Endothelial cell of umbilical vein (primary cell): ENCODE data around the gene NDUFAF2.

Experiments
- EZH2 ChIP-seq: IDR thresholded peaks from 2 replicates; pipeline ENCODE4 v1.6.1; 2012; ENCODE audit warnings: borderline replicate concordance, low read depth, mild to moderate bottlenecking, moderate library complexity, low read length, inconsistent platforms; ENCODE audit not compliant: severe bottlenecking
- FOS ChIP-seq: IDR thresholded peaks from 2 replicates; pipeline ENCODE4 v1.6.1; 2011; ENCODE audit warnings: mild to moderate bottlenecking, low read length, moderate library complexity, borderline replicate concordance; ENCODE audit not compliant: insufficient read depth
- MYC ChIP-seq: IDR thresholded peaks from one replicate; pipeline ENCODE4 v1.6.1; 2011; ENCODE audit warnings: mild to moderate bottlenecking, low read depth, low read length
- POLR2A ChIP-seq: IDR thresholded peaks from 2 replicates; pipeline ENCODE4 v1.6.1; 2012; ENCODE audit warnings: low read depth, mild to moderate bottlenecking, control low read depth, low read length
- POLR2AphosphoS5 ChIP-seq: IDR thresholded peaks from 2 replicates; pipeline ENCODE4 v1.6.1; 2012; ENCODE audit warnings: low read depth, mild to moderate bottlenecking, control low read depth, low read length, moderate library complexity; ENCODE audit not compliant: insufficient read depth
- TF ChIP-seq, protein P1 (sequence below), 2 donors: IDR thresholded peaks; 1 replicate in 1 of 2; 2 replicates in 1 of 2; pipeline ENCODE4 v1.5.1; 2011; ENCODE audit warnings: low read length in 2 of 2, mild to moderate bottlenecking in 2 of 2, moderate library complexity in 2 of 2, control low read depth in 1 of 2, inconsistent platforms in 1 of 2, low read depth in 1 of 2; ENCODE audit not compliant: insufficient read depth in 1 of 2; ENCODE audit errors: extremely low read depth in 1 of 2

GRCh38 chr5:60927450-60927849 is 17.6 kb upstream of the NDUFAF2 start:
- TF ChIP-seq, protein P1, sequence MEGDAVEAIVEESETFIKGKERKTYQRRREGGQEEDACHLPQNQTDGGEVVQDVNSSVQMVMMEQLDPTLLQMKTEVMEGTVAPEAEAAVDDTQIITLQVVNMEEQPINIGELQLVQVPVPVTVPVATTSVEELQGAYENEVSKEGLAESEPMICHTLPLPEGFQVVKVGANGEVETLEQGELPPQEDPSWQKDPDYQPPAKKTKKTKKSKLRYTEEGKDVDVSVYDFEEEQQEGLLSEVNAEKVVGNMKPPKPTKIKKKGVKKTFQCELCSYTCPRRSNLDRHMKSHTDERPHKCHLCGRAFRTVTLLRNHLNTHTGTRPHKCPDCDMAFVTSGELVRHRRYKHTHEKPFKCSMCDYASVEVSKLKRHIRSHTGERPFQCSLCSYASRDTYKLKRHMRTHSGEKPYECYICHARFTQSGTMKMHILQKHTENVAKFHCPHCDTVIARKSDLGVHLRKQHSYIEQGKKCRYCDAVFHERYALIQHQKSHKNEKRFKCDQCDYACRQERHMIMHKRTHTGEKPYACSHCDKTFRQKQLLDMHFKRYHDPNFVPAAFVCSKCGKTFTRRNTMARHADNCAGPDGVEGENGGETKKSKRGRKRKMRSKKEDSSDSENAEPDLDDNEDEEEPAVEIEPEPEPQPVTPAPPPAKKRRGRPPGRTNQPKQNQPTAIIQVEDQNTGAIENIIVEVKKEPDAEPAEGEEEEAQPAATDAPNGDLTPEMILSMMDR (IDR thresholded peaks at IDR 0.05; ENCODE audit: extremely low read depth in 1 of 2, insufficient read depth in 1 of 2, low read depth in 1 of 2, low read length in 2 of 2) = no peak
- no peak for TF ChIP-seq POLR2AphosphoS5
- TF ChIP-seq EZH2 = no peak
- no peak for TF ChIP-seq POLR2A
- no peak for TF ChIP-seq FOS
- TF ChIP-seq MYC = no peak
